Natural killer cell treated with Interleukin-12 subunit alpha and Interleukin-12 subunit beta and Interleukin-15 and Interleukin-18, amount 100 ng/mL, for 72 hours (primary cell): Measurements from ENCODE around the gene BRPF3. TPM values are rescaled to one million over a fixed set of nuclear protein-coding genes. Genes with fewer than 3 reads are reported as not detected.
"Not testable (repeated sequence)": the region's sequence is repeated elsewhere in the genome, so short reads cannot be mapped to it uniquely, and the experiment has no call there.

ENCODE experiments used
- ATAC-seq, 2 donors: fragments of 150-1000 bp; cut with Tn5 transposase in 1 of 2; sonication (Bioruptor Pico), chemical (Tn5 transposase) in 1 of 2; 2 replicates each; pipeline ENCODE4 v1.10.0; 2021
- DNase-seq: peaks from one replicate; pipeline ENCODE4 v3.0.0; 2022; ENCODE audit warnings: low spot score
- H3K27ac Mint-ChIP-seq, 2 donors: 1 replicate in 1 of 2; 2 replicates in 1 of 2; pipeline ENCODE4 v1.8.0; 2022; ENCODE audit warnings: mixed read lengths in 2 of 2, mild to moderate bottlenecking in 1 of 2, moderate library complexity in 1 of 2
- H3K27me3 Mint-ChIP-seq, 2 donors: 1 replicate in 1 of 2; 2 replicates in 1 of 2; pipeline ENCODE4 v1.8.0; 2022; ENCODE audit warnings: mixed read lengths in 2 of 2
- H3K36me3 Mint-ChIP-seq: one replicate; pipeline ENCODE4 v1.8.0; 2022; ENCODE audit warnings: mixed read lengths
- H3K4me1 Mint-ChIP-seq, 2 donors: 1 replicate in 1 of 2; 2 replicates in 1 of 2; pipeline ENCODE4 v1.8.0; 2022; ENCODE audit warnings: low read depth in 2 of 2, mixed read lengths in 2 of 2, mild to moderate bottlenecking in 1 of 2
- H3K4me3 Mint-ChIP-seq: one replicate; pipeline ENCODE4 v1.8.0; 2022; ENCODE audit warnings: mixed read lengths
- H3K9me3 Mint-ChIP-seq: 2 replicates; pipeline ENCODE4 v1.8.0; 2022; ENCODE audit warnings: mixed read lengths
- total RNA-seq, 2 donors: library from RNA; stranded (reverse); gene quantifications; one replicate each; pipeline ENCODE4 v1.2.3, GENCODE V29; 2022

The BRPF3 gene
- total RNA-seq, 2 donors from 2014 or later = 37.2 to 43.6 TPM

GRCh38 chr6:36209606-36210005, 13.1 kb downstream of the BRPF3 start:
- Mint-ChIP-seq H3K36me3 (peaks cover 35% of the 10 kb centered on the region), H3K4me1 (peaks cover 24 to 33% of the 10 kb centered on the region in 2 donors), H3K27ac (no peak overlapping the region), H3K9me3 (no peaks in the 10 kb centered on the region), H3K4me3 (no peak overlapping the region), H3K27me3 (no peaks in the 10 kb centered on the region)
- no peak for ATAC-seq
- DNase-seq = no peak

DNA sequence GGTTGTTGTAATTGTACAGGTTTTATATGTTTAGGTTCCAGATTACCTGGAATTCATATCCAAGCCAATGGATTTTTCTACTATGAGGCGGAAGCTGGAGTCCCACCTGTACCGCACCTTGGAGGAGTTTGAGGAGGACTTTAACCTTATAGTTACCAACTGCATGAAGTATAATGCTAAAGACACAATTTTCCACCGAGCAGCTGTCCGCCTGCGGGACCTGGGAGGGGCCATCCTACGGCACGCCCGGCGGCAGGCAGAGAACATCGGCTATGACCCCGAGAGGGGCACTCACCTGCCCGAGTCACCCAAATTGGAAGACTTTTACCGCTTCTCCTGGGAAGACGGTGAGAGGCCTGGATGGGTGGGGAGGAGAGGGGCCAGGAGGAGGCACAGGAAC, 13.6 kb downstream of the BRPF3 start:
- DNase-seq (no peak), ATAC-seq (no peak)
- no peaks in the 10 kb centered on the region for H3K27me3 Mint-ChIP-seq
- H3K4me1 Mint-ChIP-seq = peaks cover 18 to 30% of the 10 kb centered on the region in 2 donors
- H3K4me3 Mint-ChIP-seq = no peak overlapping the region
- H3K36me3 Mint-ChIP-seq = peaks cover 35% of the 10 kb centered on the region
- H3K9me3 Mint-ChIP-seq = no peaks in the 10 kb centered on the region
- H3K27ac Mint-ChIP-seq = no peak overlapping the region

- Mint-ChIP-seq H3K4me1 (peaks cover 9 to 21% of the 10 kb centered on the region in 2 donors), H3K4me3 (no peak overlapping the region), H3K36me3 (peaks cover 35% of the 10 kb centered on the region), H3K9me3 (no peaks in the 10 kb centered on the region), H3K27me3 (no peaks in the 10 kb centered on the region), H3K27ac (no peak overlapping the region)
- DNase-seq (no peak), ATAC-seq (no peak)
Measured at GRCh38 chr6:36210886-36211595, 14.5 kb downstream of the BRPF3 start.

DNA sequence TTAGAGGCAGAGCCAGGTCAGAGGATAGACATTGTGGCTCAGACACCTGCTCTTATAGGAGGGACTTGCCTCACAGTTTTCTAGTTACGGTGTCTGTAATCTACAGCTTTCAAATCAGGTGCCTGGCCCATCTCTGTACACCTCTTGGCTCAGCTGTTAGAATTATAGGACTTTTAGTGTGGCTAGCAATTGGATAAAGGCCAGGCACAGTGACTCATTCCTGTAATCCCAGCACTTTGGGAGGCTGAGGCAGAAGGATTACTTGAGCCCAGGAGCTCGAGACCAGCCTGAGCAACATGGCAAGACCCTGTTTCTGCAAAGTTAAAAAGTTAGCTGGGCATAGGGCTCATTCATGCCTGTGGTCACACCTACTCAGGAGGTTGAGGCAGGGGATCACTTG, 20.0 kb downstream of the BRPF3 start:
- Mint-ChIP-seq H3K27ac (no peak overlapping the region), H3K27me3 (no peaks in the 10 kb centered on the region), H3K9me3 (no peaks in the 10 kb centered on the region), H3K4me1 (peaks cover 0 to 13% of the 10 kb centered on the region in 2 donors), H3K4me3 (no peak overlapping the region), H3K36me3 (peaks cover 29% of the 10 kb centered on the region)
- no peak for ATAC-seq
- no peak for DNase-seq

DNA sequence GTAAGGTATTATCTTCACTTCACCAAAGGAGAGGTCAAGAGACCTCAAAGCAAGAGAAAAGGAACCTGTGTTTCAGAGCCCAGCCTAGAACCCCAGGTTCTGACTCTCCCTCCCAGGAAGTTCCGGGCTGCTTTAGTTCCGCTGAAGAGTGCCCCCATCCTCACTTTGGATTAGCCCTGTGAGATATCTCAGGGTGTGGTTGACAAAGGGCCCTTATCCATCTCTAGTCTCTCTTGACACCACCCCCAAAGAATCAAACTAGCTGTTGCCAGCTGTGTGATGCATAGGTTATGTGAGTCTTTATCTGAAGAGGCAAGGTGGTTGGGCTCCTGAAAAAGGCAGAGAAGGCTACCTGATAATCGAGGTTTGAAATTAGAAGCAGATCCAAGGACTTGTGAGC, 20.6 kb downstream of the BRPF3 start:
- H3K27me3 Mint-ChIP-seq = no peaks in the 10 kb centered on the region

GRCh38 chr6:36217946-36218345, 21.4 kb downstream of the BRPF3 start:
- H3K27me3 Mint-ChIP-seq = no peaks in the 10 kb centered on the region
- DNase-seq (no peak), ATAC-seq (no peak)
- peaks cover 0 to 14% of the 10 kb centered on the region in 2 donors for H3K4me1 Mint-ChIP-seq
- no peak overlapping the region for H3K4me3 Mint-ChIP-seq
- H3K27ac Mint-ChIP-seq = no peak overlapping the region
- no peaks in the 10 kb centered on the region for H3K9me3 Mint-ChIP-seq
- peaks cover 24% of the 10 kb centered on the region for H3K36me3 Mint-ChIP-seq

More for the DNA sequence above, 20.6 kb downstream of the BRPF3 start:
- ATAC-seq = no peak
- Mint-ChIP-seq H3K9me3 (no peaks in the 10 kb centered on the region), H3K4me3 (no peak overlapping the region), H3K27ac (no peak overlapping the region), H3K4me1 (peaks cover 0 to 11% of the 10 kb centered on the region in 2 donors), H3K36me3 (peaks cover 26% of the 10 kb centered on the region)
- DNase-seq = no peak

DNA sequence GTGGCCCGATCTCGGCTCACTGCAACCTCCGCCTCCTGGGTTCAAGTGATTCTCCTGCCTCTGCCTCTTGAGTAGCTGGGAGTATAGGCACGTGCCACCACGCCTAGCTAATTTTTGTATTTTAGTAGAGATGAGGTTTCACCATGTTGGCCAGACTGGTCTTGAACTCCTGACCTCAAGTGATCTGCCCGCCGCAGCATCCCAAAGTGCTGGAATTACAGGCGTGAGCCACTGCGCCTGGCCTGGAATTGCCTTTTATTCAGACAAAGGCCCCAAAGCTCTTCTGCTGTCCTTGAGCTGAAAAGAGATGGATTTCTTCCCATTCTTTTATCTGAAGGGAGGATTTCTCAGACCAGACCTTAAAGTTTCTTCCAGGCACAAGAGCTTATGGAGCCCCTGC, 22.0 kb downstream of the BRPF3 start:
- not testable (repeated sequence) for ATAC-seq, H3K27ac Mint-ChIP-seq, H3K9me3 Mint-ChIP-seq, H3K27me3 Mint-ChIP-seq, DNase-seq, H3K4me3 Mint-ChIP-seq
- Mint-ChIP-seq H3K36me3 (peaks cover 21% of the 10 kb centered on the region), H3K4me1 (peaks cover 0 to 12% of the 10 kb centered on the region in 2 donors)

GRCh38 chr6:36219081-36219480, 22.5 kb downstream of the BRPF3 start:
- Mint-ChIP-seq H3K36me3 (peaks cover 21% of the 10 kb centered on the region), H3K27ac (no peak overlapping the region), H3K27me3 (no peaks in the 10 kb centered on the region), H3K4me1 (peaks cover 0 to 12% of the 10 kb centered on the region in 2 donors), H3K4me3 (no peak overlapping the region), H3K9me3 (no peaks in the 10 kb centered on the region)
- no peak for ATAC-seq
- DNase-seq = no peak

DNA sequence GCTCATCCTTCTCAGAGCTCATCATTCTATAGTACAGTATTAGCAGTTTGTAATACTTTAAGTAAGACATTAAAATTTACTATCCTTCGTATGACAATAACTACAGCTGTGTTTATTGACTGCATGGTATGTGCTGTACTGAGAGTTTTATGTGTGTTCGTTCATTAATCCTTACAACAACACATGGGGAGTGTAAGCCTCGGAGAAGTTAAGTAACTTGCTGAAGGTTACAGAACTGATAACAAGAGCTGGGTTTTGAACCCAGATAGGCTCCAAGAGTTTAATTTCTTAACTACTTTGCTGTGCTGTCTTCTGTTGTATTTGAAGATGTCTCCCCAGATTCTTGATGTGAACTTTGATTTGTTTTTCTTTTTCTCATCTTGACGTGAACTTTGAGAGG, 23.7 kb downstream of the BRPF3 start:
- Mint-ChIP-seq H3K4me3 (no peak overlapping the region), H3K4me1 (peaks cover 0 to 13% of the 10 kb centered on the region in 2 donors), H3K27me3 (no peaks in the 10 kb centered on the region), H3K36me3 (peaks cover 14% of the 10 kb centered on the region), H3K27ac (no peak overlapping the region), H3K9me3 (no peaks in the 10 kb centered on the region)
- DNase-seq = no peak
- no peak for ATAC-seq

- Mint-ChIP-seq H3K9me3 (no peaks in the 10 kb centered on the region), H3K4me1 (peaks cover 0 to 17% of the 10 kb centered on the region in 2 donors), H3K27ac (no peak overlapping the region), H3K27me3 (no peaks in the 10 kb centered on the region), H3K4me3 (no peak overlapping the region), H3K36me3 (peaks cover 5% of the 10 kb centered on the region)
- no peak for ATAC-seq
- DNase-seq = no peak
Measured at GRCh38 chr6:36221674-36222073, 25.1 kb downstream of the BRPF3 start.

GRCh38 chr6:36222924-36223323, 26.4 kb downstream of the BRPF3 start:
- Mint-ChIP-seq H3K36me3 (peaks cover 5% of the 10 kb centered on the region), H3K4me3 (no peak overlapping the region), H3K27ac (no peak overlapping the region), H3K4me1 (peaks cover 0 to 16% of the 10 kb centered on the region in 2 donors), H3K9me3 (no peaks in the 10 kb centered on the region), H3K27me3 (no peaks in the 10 kb centered on the region)
- no peak for DNase-seq
- no peak for ATAC-seq

DNA sequence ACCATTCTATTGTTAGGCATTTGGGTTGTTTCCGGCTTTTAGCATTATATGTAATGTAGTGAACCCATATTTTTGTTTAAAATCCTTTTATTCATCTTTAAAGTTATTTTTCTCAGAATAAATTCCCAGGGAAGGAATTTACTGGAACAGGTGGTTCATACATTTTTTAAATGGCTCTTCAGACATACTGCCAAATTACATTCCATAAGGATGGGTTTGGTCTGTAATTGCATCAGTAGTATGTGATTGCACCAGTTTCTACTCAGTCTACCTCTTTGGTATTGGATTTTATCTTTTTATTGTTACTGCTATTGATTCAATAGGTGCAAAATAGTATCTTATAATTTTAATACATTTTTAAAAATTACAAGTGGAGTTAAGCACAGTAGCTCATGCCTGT, 27.2 kb downstream of the BRPF3 start:
- H3K4me3 Mint-ChIP-seq = no peak overlapping the region
- H3K4me1 Mint-ChIP-seq = peaks cover 0 to 16% of the 10 kb centered on the region in 2 donors
- no peaks in the 10 kb centered on the region for H3K27me3 Mint-ChIP-seq
- peaks cover 5% of the 10 kb centered on the region for H3K36me3 Mint-ChIP-seq
- ATAC-seq = no peak
- H3K9me3 Mint-ChIP-seq = no peaks in the 10 kb centered on the region
- DNase-seq = no peak
- no peak overlapping the region for H3K27ac Mint-ChIP-seq

- H3K27ac Mint-ChIP-seq = no peak overlapping the region
- peaks cover 0 to 16% of the 10 kb centered on the region in 2 donors for H3K4me1 Mint-ChIP-seq
- H3K36me3 Mint-ChIP-seq = peaks cover under 1% of the 10 kb centered on the region
- no peaks in the 10 kb centered on the region for H3K9me3 Mint-ChIP-seq
- no peaks in the 10 kb centered on the region for H3K27me3 Mint-ChIP-seq
- DNase-seq = no peak
- H3K4me3 Mint-ChIP-seq = no peak overlapping the region
- no peak for ATAC-seq
Measured at GRCh38 chr6:36224918-36225461, 28.4 kb downstream of the BRPF3 start.

DNA sequence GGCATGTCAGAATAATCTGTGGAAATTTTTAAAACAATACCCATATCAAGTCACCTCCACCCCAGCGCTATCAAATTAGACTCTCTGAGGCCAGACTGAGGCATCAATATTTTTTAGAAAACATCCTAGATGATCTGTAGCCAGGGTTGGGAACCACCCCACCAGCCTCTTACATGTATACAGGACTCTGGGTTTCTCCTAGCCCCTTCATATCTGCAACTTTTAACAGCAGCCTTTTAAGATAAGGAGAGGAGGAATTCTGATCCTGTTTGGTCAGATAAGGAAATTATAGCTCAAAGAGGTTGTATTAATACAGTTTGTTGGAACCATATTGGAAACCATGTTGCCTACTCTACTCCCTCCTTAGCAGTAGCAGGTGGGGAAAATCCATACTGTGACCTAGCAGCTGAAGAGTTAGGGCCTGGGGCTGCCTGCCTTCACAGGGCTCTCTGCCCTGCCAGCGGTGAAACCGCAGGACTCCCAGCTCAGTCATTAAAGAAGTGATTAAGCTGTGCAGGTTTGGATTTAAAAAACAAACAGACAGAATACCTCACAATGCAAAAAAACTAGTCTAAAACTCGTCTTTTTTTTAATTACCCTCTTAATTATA, 30.0 kb downstream of the BRPF3 start:
- DNase-seq = no peak
- H3K27me3 Mint-ChIP-seq = no peaks in the 10 kb centered on the region
- no peak overlapping the region for H3K27ac Mint-ChIP-seq
- H3K4me3 Mint-ChIP-seq = no peak overlapping the region
- H3K4me1 Mint-ChIP-seq = peaks cover 0 to 16% of the 10 kb centered on the region in 2 donors
- ATAC-seq = no peak
- H3K9me3 Mint-ChIP-seq = no peaks in the 10 kb centered on the region
- H3K36me3 Mint-ChIP-seq = peaks cover 9% of the 10 kb centered on the region
